ENCODE results near the gene NFIB. TPM values are rescaled to one million over a fixed set of nuclear protein-coding genes. Genes with fewer than 3 reads are reported as not detected.

Gene NFIB
- total and polyA plus RNA-seq, 2 of the 13 experiments (the other 11 are each of a cell fraction or from before 2014, with no cell fraction given): 0.98 to 4.6 TPM

DNA sequence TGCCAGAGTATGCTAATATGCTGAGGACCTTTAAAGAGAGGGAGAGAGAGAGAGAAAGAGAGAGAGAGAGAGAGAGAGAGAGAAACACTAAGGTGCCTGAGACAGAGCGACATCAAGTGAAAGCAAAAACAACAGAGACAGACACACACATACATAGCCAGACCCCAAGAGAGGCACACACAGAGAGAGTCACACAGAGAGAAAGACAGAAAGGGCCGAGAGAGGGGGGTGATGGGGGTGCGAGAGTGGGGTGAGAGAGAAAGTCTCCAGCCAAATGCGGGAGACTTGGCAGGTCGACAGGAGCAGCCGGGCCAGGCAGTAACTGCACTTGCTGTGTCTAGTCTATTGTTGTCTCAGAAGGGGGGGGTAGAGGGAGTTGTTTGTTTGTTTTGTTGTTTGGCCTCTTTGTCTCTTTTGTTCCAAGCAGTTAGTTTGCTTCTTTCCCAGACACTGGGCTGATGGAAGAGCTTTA, 30.1 kb upstream of the NFIB start:
- H3K9ac ChIP-seq (ENCODE audit: insufficient read depth, low read depth, low read length): no peak overlapping the region
- DNase-seq (ENCODE audit: low spot score) (no peak), ATAC-seq (no peak), FAIRE-seq (no peak)
- intact Hi-C loops (cut with micrococcal nuclease; ENCODE audit: unreplicated experiment) (no loop called here), in situ Hi-C loops (cut with HindIII; ENCODE audit: extremely low pct_ligation_motif_present, low pct_unique_long_range_greater_than_20kb) (no loop called here)
- no peak overlapping the region for H3K4me2 ChIP-seq (ENCODE audit: low read depth, low read length)
- no peaks in the 10 kb centered on the region for H3K36me3 ChIP-seq (replicated peaks in 1 of 2; ENCODE audit: control insufficient read depth in 1 of 2, insufficient read depth in 2 of 2, low read length in 2 of 2)
- no peaks in the 10 kb centered on the region for H3K79me2 ChIP-seq (ENCODE audit: insufficient read depth, low read length)
- no peak overlapping the region for H3K27ac ChIP-seq (ENCODE audit: extremely low read length, insufficient read depth, low read length)
- no peaks in the 10 kb centered on the region for H3K9me3 ChIP-seq (ENCODE audit: low read length)
- H3K4me3 ChIP-seq (replicated peaks in 1 of 3; ENCODE audit: insufficient read depth in 1 of 3, low read depth in 2 of 3, low read length in 3 of 3): no peak overlapping the region
- ChIA-PET CTCF (ENCODE audit: low intra/inter-chr PET ratio, low total read pairs) (no interaction called here), POLR2A (no interaction called here)
- peaks cover 19% of the 10 kb centered on the region for H3K4me1 ChIP-seq (ENCODE audit: insufficient read depth, low read length)
- no TSS peak for BruUV-seq (replicated peaks)
- 2% methylated on average over 6 of the region's 6 CpGs for WGBS (ENCODE audit: low lambda C conversion rate)
- no peak for TF ChIP-seq SNAPC5 (CRISPR knock-in tag; IDR thresholded peaks at IDR 0.05; ENCODE audit: borderline replicate concordance)
- TF ChIP-seq ZKSCAN1 (IDR thresholded peaks at IDR 0.05; ENCODE audit: low read length): no peak
- no peak for TF ChIP-seq EED (CRISPR knock-in tag; IDR thresholded peaks at IDR 0.05)
- TF ChIP-seq REXO4 (CRISPR knock-in tag; IDR thresholded peaks at IDR 0.05; ENCODE audit: borderline replicate concordance): no peak
- TF ChIP-seq, protein P1, sequence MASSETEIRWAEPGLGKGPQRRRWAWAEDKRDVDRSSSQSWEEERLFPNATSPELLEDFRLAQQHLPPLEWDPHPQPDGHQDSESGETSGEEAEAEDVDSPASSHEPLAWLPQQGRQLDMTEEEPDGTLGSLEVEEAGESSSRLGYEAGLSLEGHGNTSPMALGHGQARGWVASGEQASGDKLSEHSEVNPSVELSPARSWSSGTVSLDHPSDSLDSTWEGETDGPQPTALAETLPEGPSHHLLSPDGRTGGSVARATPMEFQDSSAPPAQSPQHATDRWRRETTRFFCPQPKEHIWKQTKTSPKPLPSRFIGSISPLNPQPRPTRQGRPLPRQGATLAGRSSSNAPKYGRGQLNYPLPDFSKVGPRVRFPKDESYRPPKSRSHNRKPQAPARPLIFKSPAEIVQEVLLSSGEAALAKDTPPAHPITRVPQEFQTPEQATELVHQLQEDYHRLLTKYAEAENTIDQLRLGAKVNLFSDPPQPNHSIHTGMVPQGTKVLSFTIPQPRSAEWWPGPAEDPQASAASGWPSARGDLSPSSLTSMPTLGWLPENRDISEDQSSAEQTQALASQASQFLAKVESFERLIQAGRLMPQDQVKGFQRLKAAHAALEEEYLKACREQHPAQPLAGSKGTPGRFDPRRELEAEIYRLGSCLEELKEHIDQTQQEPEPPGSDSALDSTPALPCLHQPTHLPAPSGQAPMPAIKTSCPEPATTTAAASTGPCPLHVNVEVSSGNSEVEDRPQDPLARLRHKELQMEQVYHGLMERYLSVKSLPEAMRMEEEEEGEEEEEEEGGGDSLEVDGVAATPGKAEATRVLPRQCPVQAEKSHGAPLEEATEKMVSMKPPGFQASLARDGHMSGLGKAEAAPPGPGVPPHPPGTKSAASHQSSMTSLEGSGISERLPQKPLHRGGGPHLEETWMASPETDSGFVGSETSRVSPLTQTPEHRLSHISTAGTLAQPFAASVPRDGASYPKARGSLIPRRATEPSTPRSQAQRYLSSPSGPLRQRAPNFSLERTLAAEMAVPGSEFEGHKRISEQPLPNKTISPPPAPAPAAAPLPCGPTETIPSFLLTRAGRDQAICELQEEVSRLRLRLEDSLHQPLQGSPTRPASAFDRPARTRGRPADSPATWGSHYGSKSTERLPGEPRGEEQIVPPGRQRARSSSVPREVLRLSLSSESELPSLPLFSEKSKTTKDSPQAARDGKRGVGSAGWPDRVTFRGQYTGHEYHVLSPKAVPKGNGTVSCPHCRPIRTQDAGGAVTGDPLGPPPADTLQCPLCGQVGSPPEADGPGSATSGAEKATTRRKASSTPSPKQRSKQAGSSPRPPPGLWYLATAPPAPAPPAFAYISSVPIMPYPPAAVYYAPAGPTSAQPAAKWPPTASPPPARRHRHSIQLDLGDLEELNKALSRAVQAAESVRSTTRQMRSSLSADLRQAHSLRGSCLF (CRISPR knock-in tag; IDR thresholded peaks at IDR 0.05; ENCODE audit: borderline replicate concordance): no peak
- no peak for TF ChIP-seq ZNF816 (CRISPR knock-in tag; IDR thresholded peaks at IDR 0.05; ENCODE audit: borderline replicate concordance)
- no peak for TF ChIP-seq ZNF205 (CRISPR knock-in tag; IDR thresholded peaks at IDR 0.05)
- no peak for TF ChIP-seq BORCS8-MEF2B (CRISPR knock-in tag; IDR thresholded peaks at IDR 0.05)
- TF ChIP-seq THRA (CRISPR knock-in tag; IDR thresholded peaks at IDR 0.05; ENCODE audit: borderline replicate concordance): no peak
- TF ChIP-seq EHMT2 (IDR thresholded peaks at IDR 0.05; ENCODE audit: borderline replicate concordance, low read depth, low read length): no peak
- TF ChIP-seq NFRKB (IDR thresholded peaks at IDR 0.05): no peak
- TF ChIP-seq REL (CRISPR knock-in tag; conservative IDR thresholded peaks at IDR 0.05): no peak
- no peak for TF ChIP-seq ZNF781 (CRISPR knock-in tag; IDR thresholded peaks at IDR 0.05; ENCODE audit: borderline replicate concordance, not compliant biosample characterization)
- no peak for TF ChIP-seq PHF21A (CRISPR knock-in tag; IDR thresholded peaks at IDR 0.05)
- no peak for TF ChIP-seq HMGXB4 (CRISPR knock-in tag; IDR thresholded peaks at IDR 0.05; ENCODE audit: borderline replicate concordance in 1 of 2, low read depth in 1 of 2)
- TF ChIP-seq ZNF12 (CRISPR knock-in tag; IDR thresholded peaks at IDR 0.05): no peak
- no peak for TF ChIP-seq REPIN1 (CRISPR knock-in tag; IDR thresholded peaks at IDR 0.05; ENCODE audit: borderline replicate concordance, low read depth)
- no peaks in the 10 kb centered on the region; the same call in 1 of the 2 replicates for H4K20me1 ChIP-seq (ENCODE audit: insufficient read depth, low read length)
- H3K27me3 ChIP-seq (ENCODE audit: control insufficient read depth in 1 of 2, insufficient read depth in 2 of 2, low read length in 2 of 2): peaks cover 8 to 71% of the 10 kb centered on the region in 2 experiments; a peak in 4 of 5 replicates
- no peak overlapping the region for H2AFZ ChIP-seq (ENCODE audit: low read length)

Data from HepG2 (cell line).